ENCODE data around the gene ATG9A. TPM values are rescaled to one million over a fixed set of nuclear protein-coding genes. Genes with fewer than 3 reads are reported as not detected.

The ATG9A gene
- total RNA-seq, 1 experiment from 2014 or later = 60.7 TPM

DNA sequence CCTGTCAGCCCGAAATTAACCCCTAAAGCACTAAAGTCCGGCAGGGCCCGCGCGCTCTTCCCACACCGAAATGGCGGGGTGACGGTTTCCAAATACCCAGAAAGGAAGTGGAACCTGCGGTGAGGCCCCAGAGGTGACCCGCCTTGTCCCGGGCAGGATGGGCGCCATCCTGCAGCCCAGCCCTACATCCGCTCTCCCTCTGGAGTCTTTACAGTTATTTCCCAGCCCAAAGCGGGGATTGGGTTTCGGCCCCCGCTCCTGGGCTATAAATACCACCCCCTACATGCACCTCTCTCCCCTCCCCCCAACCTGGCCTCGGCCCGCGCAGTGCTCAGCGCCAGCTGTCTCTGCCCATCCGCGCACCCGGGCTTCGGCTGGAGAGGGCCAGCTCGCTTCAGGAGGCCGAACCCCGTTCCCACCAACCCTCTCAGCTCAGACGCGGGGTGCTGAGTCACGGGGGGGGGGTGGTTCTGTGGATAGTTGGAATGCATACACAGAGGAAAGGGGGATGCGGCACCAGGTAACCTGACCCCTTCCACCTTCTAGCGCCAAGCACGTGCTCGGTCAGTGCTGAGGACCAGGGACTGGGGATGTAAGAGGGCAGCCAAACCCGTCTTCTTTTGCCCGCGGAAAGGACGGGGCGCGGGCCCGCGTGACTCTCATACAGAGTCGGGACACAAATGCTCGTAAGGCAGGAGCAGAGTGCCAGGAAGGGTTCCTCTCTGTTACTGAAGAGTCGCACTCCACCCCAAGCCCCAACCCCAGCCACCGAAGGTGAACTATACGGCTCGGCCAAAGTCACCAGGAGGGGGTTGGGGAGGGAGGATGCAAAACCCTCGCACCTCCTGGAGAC, 23.7 kb upstream of the ATG9A start, which contains the start of gene TUBA4B:
TUBA4B (plus strand) TSS at position 344 of the 853 bp plus-strand sequence; CDS start at position 509, 165 bp downstream.
- DNase-seq (ENCODE audit: low spot score) = peak; percentile 61

DNA sequence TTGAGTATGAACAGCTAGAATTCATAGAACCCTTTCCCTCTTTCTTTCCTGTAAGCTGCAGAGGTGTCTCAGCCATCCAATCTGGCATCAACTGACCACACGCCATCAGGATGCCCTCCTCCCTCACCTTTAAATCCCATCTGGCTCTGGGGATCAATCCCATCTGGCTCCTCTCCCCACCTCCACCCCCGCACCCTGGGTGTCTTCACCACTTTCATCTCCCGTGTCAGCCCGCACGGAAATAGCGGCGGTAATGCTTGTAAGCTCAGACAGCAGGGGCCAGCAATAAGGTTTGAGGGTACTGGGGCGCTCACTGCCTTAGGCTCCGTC, 23.1 kb upstream of the ATG9A start:
- no peak for DNase-seq (ENCODE audit: low spot score)

DNA sequence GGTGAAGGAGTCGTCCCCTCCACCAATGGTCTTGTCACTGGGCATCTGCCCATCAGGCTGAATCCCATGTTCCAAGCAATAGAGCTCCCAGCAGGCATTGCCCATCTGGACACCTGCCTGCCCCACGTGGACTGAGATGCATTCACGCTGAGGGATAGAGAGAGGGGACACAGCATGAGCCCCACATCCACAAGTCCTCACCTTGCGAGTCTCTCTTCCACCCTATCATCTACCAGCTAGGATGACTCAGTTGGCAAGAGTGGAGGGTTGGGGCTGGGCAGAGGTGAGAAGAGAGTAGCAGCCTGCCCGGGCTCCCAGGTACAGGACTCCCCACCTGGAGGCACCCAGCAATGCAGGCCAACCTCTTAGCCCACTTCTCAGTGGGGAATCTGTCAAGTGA, 22.6 kb upstream of the ATG9A start:
- peak; percentile 23 for DNase-seq (ENCODE audit: low spot score)

DNA sequence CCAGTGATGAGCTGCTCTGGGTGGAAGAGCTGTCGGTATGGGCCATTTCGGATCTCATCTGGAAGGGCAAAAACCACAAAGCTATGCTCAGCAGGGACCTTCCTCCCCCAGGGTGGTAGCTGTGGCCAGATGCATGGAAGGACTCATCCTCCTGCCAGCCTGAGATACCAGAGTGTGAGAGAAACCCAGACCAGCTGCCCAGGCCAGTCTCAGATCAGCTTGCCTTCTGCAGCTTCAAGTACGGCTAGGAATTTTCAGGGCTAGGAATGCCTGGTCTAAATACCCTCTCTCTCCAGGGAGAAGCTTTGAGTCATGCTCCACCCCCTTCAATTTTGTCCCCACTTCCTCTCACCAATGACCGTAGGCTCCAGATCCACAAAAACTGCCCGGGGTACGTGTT, 22.2 kb upstream of the ATG9A start:
- DNase-seq (ENCODE audit: low spot score) = peak; percentile 66

DNA sequence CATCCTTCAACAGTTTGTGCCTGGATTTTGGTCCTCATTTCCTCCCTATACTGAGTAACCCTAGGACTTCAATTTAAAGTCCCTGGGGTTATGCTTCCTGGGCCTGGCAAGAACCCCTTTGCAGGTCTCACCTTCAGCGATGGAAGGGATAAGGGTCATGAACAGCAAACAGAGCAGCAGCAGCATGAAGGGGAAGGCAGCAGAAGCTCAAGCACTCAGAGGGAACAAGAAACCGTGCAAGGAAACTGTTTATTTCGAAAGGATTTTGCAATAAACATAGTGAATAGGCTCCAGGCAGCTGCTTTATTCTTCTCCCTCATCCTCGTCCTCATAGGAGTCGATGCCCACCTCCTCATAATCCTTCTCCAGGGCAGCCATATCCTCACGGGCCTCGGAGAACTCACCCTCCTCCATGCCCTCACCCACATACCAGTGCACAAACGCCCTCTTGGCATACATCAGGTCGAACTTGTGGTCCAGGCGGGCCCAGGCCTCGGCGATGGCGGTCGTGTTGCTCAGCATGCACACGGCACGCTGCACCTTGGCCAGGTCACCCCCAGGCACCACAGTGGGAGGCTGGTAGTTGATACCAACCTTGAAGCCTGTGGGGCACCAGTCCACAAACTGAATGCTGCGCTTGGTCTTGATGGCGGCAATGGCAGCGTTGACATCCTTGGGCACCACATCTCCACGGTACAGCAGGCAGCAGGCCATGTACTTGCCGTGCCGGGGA, 20.8 kb upstream of the ATG9A start:
- no peak for DNase-seq (ENCODE audit: low spot score)

DNA sequence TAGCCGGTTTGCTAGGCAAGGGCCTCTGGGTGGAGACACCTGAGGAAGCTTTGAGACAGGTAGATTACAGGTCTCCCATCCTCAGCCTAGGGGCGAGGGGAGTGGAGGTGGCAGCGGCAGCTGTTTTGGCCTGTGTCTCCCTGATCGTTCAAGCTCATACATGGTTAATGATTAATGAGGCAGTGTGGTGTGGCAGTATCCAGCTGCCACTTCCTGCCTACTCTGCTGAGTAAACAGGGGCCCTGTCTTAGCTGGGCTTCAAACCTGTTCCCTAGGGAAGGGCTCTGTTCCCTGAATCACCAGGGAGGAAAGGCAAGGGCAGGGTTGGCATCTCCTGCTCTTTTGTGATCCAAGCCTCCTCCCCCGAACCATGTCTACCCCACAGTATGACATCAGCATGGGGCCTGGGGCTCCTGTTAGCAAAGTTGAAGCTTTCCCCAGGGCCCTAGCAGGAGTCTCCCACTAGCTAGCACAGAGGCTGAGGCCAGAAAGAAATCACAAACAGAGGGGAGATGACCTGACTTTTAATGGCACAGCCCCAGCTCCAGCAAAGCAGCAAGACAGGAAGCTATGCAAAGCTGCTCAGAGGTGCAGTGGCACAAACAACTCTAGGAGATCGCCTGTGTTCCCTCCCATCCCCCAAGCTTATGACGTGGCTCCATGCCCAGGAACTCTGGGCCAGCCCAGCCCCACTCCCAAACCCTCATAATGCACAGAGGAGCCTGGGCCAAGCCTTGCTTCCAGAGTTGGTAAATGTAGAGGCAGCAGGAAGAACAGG, 20.0 kb upstream of the ATG9A start:
- peak; percentile 94 for DNase-seq (ENCODE audit: low spot score)

DNA sequence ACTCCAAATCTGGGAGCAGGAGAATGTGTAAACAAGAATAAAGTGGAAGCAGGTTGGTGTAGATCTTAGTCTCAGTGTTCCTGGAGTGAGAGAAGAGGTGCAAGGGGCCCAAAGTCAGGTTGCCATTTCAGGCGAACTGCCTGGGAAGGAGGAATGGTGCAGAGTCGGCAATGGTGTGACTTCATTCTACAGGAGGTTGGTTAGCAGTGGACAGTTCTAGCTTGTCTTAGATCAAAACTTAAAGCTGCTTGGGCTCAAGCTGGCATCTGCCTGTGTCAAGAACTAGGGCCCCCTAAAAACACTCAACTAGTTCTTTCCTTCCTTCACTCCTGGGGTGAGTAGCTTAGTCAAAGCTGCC, 19.4 kb upstream of the ATG9A start:
- no peak for DNase-seq (ENCODE audit: low spot score)

DNA sequence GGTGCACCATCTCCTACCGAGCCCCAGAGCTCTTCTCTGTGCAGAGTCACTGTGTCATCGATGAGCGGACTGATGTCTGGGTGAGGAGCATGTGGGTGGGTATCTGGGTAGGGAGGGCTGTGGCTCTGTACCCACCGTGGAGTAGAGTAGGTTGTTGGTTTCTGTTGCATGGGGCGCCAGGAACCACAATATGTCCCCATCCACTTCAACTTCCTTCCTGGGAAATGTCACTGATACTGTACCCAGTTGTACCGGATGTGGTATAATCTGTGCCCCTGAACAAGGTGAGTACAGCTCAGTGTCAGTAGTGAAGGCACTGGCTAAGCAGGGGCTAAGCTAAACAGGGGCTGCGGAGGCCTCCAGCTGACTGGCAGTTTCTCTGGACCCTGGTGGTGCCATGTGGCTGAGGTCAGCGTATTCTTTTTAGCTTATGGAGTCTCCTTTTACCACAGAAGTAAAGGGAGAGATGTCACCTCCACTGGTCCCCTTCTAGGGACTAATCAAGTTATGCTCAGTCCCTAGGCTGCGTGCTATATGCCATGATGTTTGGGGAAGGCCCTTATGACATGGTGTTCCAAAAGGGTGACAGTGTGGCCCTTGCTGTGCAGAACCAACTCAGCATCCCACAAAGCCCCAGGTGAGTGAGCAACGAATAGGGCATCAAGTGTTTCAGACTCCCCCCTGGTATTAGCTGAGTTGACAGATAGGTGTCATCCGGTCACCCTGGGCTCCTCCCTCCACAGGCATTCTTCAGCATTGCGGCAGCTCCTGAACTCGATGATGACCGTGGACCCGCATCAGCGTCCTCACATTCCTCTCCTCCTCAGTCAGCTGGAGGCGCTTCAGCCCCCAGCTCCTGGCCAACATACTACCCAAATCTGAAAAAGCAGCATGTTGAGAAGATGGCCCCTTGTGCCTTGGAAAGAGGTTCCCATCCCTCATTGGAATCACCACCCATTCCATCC, 18.5 kb upstream of the ATG9A start:
- DNase-seq (ENCODE audit: low spot score) = no peak

DNA sequence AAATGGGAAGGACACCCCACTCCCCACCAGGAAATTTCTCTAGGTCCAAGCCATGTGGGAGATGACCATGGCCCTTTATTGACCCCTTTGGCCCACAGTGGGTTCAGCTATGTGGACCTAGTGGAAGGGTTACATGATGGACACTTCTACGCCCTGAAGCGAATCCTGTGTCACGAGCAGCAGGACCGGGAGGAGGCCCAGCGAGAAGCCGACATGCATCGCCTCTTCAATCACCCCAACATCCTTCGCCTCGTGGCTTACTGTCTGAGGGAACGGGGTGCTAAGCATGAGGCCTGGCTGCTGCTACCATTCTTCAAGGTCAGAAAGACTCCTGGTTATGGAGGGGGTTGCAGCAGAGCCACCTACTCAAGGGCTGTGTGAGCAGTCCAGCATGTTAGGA, 17.1 kb upstream of the ATG9A start:
- no peak for DNase-seq (ENCODE audit: low spot score)

DNA sequence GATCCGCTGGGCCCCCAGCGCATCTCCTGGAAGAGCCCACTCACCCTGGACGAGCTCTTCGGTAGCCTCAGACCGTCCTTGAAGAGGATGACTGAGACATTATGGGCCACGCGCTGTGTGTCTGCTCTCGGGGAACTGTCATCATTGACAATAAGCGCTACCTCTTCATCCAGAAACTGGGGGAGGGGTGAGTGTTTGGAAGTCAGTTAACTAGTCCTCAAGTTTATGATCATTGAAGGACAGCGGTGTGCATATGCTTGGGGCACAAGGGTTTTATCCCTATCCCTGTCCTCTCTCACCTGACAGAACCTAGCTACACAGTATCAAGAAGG, 16.4 kb upstream of the ATG9A start:
- DNase-seq (ENCODE audit: low spot score) = no peak

DNA sequence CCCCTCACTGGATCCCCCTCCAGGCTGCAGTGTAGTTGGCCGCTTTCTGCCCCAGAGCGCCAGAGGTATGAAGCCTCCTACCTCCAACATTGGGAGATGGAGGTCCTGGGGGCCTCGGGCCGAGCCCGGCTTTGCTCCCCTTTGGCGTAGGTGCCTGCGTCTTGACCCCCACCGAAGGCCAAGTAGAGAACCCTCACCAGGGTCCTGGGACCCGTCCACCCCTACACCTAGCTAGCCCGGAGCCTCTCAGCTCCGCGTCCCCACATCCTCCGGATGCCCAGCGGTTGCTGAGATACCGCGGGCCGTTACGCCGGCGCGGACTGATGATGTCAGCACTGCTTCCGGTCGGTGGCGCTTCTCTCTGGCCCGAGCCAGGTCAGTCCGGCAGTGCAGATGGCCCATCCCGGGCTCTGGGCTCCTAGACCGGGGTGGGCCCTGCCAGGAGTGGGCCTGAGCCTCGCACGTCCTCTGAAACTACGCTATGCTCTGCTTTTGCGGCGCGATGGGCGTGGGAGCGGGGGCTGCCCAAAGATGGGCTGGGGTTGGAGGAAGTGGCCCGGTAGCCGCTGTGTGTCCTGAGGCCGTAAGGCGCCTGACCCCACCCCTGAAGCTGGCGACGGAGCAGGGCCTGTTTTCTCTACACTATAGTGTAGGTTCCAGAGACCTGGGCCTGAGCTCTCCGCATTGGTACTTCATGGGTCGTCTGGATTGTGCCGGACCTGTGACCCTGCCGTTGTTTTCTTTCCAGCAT, 15.9 kb upstream of the ATG9A start, which contains the start of the genes GLB1L and STK16:
GLB1L (minus strand) TSS at position 297 of the 751 bp plus-strand sequence. CDS start 1,871 bp downstream, outside the sequence.
STK16 (plus strand) TSS at position 332 of the 751 bp plus-strand sequence. CDS start 521 bp downstream, outside the sequence.
- peak; percentile 89 for DNase-seq (ENCODE audit: low spot score)

DNA sequence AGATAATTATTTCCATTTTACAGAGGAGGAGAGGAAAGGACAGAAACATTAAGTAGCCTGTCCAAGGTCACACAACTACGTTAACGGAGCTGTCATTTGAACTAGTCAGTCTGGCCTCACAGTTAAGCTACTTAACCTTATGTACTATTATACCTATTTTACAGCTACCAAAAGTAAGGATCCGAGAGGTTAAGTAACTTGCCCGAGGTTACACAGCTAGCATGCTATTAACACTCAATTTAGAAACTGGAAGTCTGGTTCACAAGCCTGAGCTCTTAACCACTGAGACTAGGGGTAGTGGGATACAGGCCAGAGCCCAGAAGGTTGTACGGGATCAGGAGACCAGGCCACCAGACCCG, 15.3 kb upstream of the ATG9A start:
- DNase-seq (ENCODE audit: low spot score) = no peak

DNA sequence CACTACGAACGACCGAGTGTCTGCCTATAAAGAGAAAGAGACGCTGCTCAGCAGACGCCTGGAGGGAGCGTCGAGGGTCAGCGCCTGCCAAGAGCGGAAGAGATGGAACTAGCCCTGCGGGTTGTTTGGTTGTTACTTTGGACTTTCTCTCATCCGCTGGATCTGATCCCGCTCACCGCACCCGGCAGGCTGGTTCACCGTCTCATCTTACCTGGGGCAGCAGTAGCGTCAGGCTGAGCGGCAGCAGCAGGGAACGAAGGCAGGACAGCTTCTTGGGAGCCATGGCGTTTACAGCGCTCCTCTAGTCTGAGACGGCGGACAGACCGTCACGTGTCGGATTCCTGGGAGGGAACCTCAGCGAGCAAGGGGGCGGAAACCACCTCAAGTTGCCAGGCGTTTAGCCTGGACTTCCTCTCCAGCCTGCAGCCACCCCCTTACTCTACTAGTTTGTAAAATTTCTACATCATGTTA, 13.9 kb upstream of the ATG9A start:
- no peak for DNase-seq (ENCODE audit: low spot score)

DNA sequence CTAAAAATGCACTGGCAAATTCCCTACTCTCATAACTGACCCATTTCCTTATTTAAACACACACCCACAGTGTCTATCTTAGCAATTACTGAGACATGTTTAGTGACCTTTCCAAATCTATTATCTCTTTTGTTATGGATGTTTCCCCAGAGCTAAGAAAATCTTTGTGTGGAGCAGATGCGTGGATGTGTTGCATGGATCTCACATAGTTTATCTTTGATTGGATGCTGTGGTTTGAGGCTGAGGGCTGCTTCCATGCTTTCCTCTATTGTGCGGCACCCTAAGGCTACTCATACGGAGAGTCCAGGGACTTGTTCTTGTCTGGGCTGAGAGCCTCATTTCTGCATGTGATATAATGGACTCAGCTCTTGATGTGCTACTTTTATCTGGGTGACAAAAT, 4.9 kb upstream of the ATG9A start:
- no peak for DNase-seq (ENCODE audit: low spot score)

DNA sequence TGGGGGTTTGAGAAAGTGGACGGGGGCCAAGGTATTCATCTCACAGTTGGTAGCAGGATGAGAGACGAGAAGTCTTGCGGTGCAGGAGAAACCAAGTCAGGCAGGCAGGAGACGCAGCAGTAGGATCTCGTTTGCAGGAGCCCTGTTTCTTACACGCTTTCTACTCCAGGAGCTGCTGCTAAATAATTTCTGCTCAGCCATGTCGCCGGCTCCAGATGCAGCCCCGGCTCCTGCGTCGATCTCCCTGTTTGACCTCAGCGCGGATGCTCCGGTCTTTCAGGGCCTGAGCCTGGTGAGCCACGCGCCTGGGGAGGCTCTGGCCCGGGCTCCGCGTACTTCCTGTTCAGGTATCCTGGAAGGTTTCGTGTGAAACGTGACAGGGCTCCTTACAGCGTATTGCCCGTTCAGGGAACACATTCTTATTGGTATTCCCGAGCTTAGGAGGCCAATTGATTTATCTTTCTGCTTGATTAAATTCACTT, 664 bp upstream of the ATG9A start:
- DNase-seq (ENCODE audit: low spot score) = peak; percentile 40

DNA sequence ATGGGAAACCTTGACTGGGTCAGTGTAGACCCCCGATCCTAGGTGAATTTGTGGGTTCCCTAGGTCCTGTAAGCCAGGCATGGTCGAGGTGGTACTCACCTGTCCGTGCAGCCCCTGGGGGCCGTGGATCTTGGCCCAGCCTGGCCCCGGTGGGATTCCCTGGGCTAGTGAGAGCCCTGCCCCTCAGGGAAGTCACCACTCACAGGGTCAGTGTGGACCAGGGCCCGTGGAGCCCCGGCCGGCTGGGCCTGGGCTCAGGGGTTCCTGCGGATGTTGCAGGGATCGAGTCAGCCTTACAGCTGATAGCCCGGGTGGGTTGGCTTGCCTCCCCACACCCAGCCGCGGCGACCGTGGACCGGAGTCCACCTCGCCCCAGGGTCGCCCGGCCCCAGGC, 528 bp downstream of the ATG9A start:
- DNase-seq (ENCODE audit: low spot score) = no peak

DNA sequence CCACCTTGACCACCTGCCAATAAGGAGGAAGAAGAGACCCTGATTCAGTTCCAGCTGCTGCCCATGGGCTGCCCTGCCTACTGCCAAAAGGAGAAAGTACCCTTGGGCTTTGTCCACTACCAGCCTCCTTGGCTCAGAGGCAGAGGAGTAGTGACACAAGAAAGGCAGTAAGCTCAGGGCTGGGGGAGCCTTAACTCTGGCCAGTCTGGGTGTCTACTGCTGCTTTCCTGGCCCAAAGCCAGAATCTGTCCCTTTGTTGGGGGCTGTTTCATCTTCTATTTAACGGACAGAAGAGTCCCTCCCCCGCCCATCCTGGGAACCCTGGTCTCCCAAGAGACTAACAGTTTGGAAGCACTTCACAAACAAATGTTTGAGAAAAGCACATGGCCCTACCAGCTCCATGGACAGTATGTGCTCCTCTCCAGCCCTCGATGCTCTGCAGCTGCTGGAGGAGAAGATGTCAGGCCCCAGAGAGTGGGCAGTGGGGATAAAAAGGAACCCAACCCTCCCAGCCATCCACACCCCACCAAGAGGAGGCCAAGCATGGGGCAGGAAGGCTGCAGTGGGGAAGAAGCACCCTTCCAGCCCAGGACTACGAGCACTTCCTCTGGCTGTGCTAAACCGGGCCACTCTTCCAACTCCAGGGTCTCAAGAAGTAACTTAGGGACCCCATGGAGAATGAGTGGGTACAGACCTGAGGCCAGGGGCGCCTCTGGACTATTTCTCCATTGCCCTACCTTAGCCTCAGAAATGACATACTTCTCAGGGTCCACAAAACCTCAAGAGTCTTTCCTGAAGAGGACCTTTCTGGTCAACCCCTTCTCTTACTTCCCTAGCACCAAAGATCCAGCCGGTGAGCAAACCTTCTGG, 1.2 kb downstream of the ATG9A start:
- DNase-seq (ENCODE audit: low spot score) = no peak

DNA sequence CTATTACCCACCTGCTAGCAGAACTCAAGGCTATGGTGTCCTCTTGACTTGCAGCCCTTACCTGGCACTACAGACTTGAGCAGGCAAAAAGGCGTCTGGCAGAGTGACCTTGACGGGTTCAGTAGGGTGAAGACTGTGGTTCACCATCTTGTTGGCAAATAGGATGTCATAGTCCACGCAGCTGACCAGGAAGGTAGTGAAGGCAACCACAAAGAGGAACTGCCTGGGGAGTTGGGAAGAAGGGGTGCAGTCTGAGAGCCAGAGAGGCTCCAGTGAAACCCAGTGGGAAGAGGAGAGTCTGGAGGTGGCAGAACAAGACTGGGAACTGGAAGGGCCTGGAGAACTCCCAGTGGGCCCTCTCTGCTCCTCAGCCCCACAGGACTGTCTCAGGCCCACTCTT, 4.1 kb downstream of the ATG9A start:
- DNase-seq (ENCODE audit: low spot score) = no peak
